Measurements from ENCODE around the gene DAPL1. TPM values are rescaled to one million over a fixed set of nuclear protein-coding genes. Genes with fewer than 3 reads are reported as not detected.

Gene DAPL1
- total RNA-seq, 2 experiments from 2014 or later = not detected

DNA sequence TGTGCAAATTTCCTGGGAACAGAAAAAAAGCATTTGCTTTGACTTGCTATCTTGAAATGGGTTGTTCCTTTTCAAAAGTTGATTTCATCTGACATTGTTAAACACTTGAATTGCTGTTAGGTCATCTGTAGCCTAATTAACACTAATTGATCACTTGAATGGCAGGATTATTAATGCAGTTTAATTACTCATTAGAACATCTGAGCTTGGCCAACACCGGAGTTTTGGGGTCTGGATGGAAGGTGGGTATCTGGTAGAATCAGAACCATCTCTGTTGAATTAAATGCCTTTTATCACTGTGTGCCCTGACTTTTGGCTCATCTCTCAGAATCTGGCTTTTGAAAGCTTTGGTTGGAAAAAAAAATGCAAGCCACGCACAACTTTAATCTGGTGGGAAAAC, 8.4 kb downstream of the DAPL1 start:
- no TSS peak for BruUV-seq (replicated peaks)
- H4K20me1 ChIP-seq (ENCODE audit: insufficient read depth, low read length) = no peaks in the 10 kb centered on the region
- TF ChIP-seq EZH2phosphoT487 (IDR thresholded peaks at IDR 0.05; ENCODE audit: borderline replicate concordance, low read depth, low read length) = no peak
- TF ChIP-seq, protein P1, sequence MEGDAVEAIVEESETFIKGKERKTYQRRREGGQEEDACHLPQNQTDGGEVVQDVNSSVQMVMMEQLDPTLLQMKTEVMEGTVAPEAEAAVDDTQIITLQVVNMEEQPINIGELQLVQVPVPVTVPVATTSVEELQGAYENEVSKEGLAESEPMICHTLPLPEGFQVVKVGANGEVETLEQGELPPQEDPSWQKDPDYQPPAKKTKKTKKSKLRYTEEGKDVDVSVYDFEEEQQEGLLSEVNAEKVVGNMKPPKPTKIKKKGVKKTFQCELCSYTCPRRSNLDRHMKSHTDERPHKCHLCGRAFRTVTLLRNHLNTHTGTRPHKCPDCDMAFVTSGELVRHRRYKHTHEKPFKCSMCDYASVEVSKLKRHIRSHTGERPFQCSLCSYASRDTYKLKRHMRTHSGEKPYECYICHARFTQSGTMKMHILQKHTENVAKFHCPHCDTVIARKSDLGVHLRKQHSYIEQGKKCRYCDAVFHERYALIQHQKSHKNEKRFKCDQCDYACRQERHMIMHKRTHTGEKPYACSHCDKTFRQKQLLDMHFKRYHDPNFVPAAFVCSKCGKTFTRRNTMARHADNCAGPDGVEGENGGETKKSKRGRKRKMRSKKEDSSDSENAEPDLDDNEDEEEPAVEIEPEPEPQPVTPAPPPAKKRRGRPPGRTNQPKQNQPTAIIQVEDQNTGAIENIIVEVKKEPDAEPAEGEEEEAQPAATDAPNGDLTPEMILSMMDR (conservative IDR thresholded peaks at IDR 0.05; ENCODE audit: low read length) = no peak
- POLR2A ChIA-PET = interaction anchor here (0.6 kb wide), 1 partner anchor 185 kb away, joined by 3 read pairs; no protein-coding TSS in a partner anchor
- H3K9me3 ChIP-seq (ENCODE audit: low read length) = no peaks in the 10 kb centered on the region
- CTCF ChIA-PET (ENCODE audit: unreplicated experiment) = no interaction called here
- H3K9me2 ChIP-seq (ENCODE audit: insufficient read depth, low read length) = no peaks in the 10 kb centered on the region
- H3K4me2 ChIP-seq (ENCODE audit: low read length) = no peak overlapping the region
- H2AFZ ChIP-seq (ENCODE audit: low read length) = no peak overlapping the region
- no peaks in the 10 kb centered on the region for H3K79me2 ChIP-seq (ENCODE audit: insufficient read depth, low read depth, low read length)
- no peak overlapping the region for H3K4me3 ChIP-seq (ENCODE audit: low read depth, low read length, poor library complexity, severe bottlenecking)
- intact Hi-C loops (cut with micrococcal nuclease; ENCODE audit: unreplicated experiment) = no loop called here
- no peak for DNase-seq (ENCODE audit: low spot score)
- no peaks in the 10 kb centered on the region for H3K4me1 ChIP-seq (ENCODE audit: insufficient read depth, low read length, poor library complexity, severe bottlenecking)
- H3K36me3 ChIP-seq (ENCODE audit: insufficient read depth, low read length) = no peaks in the 10 kb centered on the region
- no peak overlapping the region for H3K27ac ChIP-seq (ENCODE audit: low read depth, low read length, poor library complexity, severe bottlenecking)

DNA sequence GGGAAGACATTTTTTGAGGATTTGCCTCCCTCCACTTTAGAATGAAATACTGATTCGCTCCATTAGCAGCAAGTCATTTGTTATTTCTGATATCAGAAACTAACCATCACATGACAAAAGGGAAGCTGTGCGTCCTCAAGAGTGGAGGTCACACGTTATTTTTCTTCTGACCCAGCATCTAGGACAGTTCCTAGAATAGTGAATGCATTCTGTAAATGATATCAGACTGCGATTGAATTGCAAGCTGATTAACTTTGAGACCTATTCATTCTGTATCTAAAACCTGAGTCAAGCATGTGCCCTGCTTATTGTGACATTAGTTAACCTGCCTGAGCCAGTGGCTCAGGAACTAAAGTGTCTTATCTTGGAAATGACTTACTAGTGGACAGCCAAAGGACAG, 10.1 kb downstream of the DAPL1 start:
- TF ChIP-seq EZH2phosphoT487 (IDR thresholded peaks at IDR 0.05; ENCODE audit: borderline replicate concordance, low read depth, low read length) = no peak
- TF ChIP-seq, protein P1 (conservative IDR thresholded peaks at IDR 0.05; ENCODE audit: low read length) = no peak
- no peaks in the 10 kb centered on the region for H3K4me1 ChIP-seq (ENCODE audit: insufficient read depth, low read length, poor library complexity, severe bottlenecking)
- no peak overlapping the region for H2AFZ ChIP-seq (ENCODE audit: low read length)
- DNase-seq (ENCODE audit: low spot score) = no peak
- no peak overlapping the region for H3K27ac ChIP-seq (ENCODE audit: low read depth, low read length, poor library complexity, severe bottlenecking)
- H3K9me2 ChIP-seq (ENCODE audit: insufficient read depth, low read length) = no peaks in the 10 kb centered on the region
- no peaks in the 10 kb centered on the region for H3K36me3 ChIP-seq (ENCODE audit: insufficient read depth, low read length)
- H4K20me1 ChIP-seq (ENCODE audit: insufficient read depth, low read length) = no peaks in the 10 kb centered on the region
- no peak overlapping the region for H3K4me3 ChIP-seq (ENCODE audit: low read depth, low read length, poor library complexity, severe bottlenecking)
- no peaks in the 10 kb centered on the region for H3K79me2 ChIP-seq (ENCODE audit: insufficient read depth, low read depth, low read length)
- POLR2A ChIA-PET = interaction anchor here (0.7 kb wide), 1 partner anchor 1374 kb away, joined by 3 read pairs; no protein-coding TSS in a partner anchor
- no peak overlapping the region for H3K4me2 ChIP-seq (ENCODE audit: low read length)
- BruUV-seq (replicated peaks) = no TSS peak
- no peaks in the 10 kb centered on the region for H3K9me3 ChIP-seq (ENCODE audit: low read length)
- intact Hi-C loops (cut with micrococcal nuclease; ENCODE audit: unreplicated experiment) = no loop called here
- CTCF ChIA-PET (ENCODE audit: unreplicated experiment) = no interaction called here

DNA sequence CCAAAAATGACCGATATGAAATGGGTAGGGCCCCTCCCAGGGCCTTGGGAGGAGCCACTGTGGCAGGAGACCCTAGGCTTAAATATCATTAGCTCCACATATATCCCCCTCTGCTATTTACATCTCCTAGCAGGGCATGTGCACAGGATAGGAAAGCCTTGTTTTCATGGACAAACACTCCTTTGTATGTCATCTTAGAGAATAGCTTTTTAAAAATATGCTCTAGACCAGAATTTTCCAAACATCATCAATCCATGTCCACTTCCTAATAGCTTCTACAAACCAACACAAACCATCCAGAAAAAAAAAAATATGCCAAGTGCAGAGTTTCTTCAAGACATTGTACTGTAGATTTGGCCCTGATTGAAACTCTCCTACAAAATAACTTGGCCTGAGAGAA, 10.8 kb downstream of the DAPL1 start:
- Histone ChIP-seq H3K9me3 (ENCODE audit: low read length) (no peaks in the 10 kb centered on the region), H4K20me1 (ENCODE audit: insufficient read depth, low read length) (no peaks in the 10 kb centered on the region), H3K4me1 (ENCODE audit: insufficient read depth, low read length, poor library complexity, severe bottlenecking) (no peaks in the 10 kb centered on the region), H3K4me2 (ENCODE audit: low read length) (no peak overlapping the region), H3K79me2 (ENCODE audit: insufficient read depth, low read depth, low read length) (no peaks in the 10 kb centered on the region), H3K4me3 (ENCODE audit: low read depth, low read length, poor library complexity, severe bottlenecking) (no peak overlapping the region), H3K36me3 (ENCODE audit: insufficient read depth, low read length) (no peaks in the 10 kb centered on the region), H3K27ac (ENCODE audit: low read depth, low read length, poor library complexity, severe bottlenecking) (no peak overlapping the region), H3K9me2 (ENCODE audit: insufficient read depth, low read length) (no peaks in the 10 kb centered on the region), H2AFZ (ENCODE audit: low read length) (no peak overlapping the region)
- BruUV-seq (replicated peaks) = no TSS peak
- intact Hi-C loops (cut with micrococcal nuclease; ENCODE audit: unreplicated experiment) = no loop called here
- TF ChIP-seq EZH2phosphoT487 (IDR thresholded peaks at IDR 0.05; ENCODE audit: borderline replicate concordance, low read depth, low read length) = no peak
- TF ChIP-seq, protein P1 (conservative IDR thresholded peaks at IDR 0.05; ENCODE audit: low read length) = no peak
- ChIA-PET POLR2A (interaction anchor here (0.7 kb wide), 1 partner anchor 1374 kb away, joined by 3 read pairs; no protein-coding TSS in a partner anchor), CTCF (ENCODE audit: unreplicated experiment) (no interaction called here)
- no peak for DNase-seq (ENCODE audit: low spot score)
